ENCODE measurements around the gene NPLOC4.
"Not testable (repeated sequence)": the region's sequence is repeated elsewhere in the genome, so short reads cannot be mapped to it uniquely, and the experiment has no call there.

The NPLOC4 gene

DNA sequence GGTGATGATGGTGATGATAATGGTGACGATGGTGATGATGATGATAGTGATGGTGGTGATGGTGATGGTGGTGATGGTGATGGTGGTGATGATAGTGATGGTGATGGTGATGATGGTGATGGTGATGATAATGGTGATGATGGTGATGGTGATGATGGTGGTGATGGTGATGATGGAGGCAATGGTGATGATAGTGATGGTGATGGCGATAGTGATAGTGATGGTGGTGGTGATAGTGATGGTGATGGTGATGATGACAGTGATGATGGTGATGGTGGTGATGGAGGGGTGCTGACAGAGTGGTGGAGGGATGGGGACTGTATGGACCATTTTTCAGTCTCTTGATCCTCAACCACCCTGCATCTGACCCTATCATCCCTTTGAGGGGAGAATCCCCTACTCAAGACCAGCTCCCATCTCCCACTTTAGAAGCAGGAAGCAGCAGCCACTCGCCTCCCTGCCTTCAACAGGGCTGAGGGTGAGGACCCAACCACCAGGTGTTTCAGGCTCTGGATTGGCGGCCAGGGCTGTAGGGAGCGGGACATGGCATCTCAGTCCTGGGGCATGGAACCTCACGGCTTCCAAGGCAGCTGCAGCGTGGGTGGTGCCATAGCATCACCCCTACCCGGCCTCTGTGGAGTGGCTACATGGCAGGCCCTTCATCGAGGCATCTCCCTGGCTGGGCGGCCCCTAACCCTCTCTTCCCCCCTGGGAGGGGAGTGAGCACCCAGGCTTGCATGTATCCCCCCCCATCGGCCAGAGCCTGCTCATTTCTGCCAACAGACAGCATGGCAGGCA lies 104.2 kb downstream of the NPLOC4 start:
- TF ChIP-seq SPI1 (IDR thresholded peaks at IDR 0.05; ENCODE audit: borderline replicate concordance, low read depth): no peak
- TF ChIP-seq, protein P1, sequence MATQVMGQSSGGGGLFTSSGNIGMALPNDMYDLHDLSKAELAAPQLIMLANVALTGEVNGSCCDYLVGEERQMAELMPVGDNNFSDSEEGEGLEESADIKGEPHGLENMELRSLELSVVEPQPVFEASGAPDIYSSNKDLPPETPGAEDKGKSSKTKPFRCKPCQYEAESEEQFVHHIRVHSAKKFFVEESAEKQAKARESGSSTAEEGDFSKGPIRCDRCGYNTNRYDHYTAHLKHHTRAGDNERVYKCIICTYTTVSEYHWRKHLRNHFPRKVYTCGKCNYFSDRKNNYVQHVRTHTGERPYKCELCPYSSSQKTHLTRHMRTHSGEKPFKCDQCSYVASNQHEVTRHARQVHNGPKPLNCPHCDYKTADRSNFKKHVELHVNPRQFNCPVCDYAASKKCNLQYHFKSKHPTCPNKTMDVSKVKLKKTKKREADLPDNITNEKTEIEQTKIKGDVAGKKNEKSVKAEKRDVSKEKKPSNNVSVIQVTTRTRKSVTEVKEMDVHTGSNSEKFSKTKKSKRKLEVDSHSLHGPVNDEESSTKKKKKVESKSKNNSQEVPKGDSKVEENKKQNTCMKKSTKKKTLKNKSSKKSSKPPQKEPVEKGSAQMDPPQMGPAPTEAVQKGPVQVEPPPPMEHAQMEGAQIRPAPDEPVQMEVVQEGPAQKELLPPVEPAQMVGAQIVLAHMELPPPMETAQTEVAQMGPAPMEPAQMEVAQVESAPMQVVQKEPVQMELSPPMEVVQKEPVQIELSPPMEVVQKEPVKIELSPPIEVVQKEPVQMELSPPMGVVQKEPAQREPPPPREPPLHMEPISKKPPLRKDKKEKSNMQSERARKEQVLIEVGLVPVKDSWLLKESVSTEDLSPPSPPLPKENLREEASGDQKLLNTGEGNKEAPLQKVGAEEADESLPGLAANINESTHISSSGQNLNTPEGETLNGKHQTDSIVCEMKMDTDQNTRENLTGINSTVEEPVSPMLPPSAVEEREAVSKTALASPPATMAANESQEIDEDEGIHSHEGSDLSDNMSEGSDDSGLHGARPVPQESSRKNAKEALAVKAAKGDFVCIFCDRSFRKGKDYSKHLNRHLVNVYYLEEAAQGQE (IDR thresholded peaks at IDR 0.05; ENCODE audit: insufficient replicate concordance, low read depth): no peak
- TF ChIP-seq, protein P2, sequence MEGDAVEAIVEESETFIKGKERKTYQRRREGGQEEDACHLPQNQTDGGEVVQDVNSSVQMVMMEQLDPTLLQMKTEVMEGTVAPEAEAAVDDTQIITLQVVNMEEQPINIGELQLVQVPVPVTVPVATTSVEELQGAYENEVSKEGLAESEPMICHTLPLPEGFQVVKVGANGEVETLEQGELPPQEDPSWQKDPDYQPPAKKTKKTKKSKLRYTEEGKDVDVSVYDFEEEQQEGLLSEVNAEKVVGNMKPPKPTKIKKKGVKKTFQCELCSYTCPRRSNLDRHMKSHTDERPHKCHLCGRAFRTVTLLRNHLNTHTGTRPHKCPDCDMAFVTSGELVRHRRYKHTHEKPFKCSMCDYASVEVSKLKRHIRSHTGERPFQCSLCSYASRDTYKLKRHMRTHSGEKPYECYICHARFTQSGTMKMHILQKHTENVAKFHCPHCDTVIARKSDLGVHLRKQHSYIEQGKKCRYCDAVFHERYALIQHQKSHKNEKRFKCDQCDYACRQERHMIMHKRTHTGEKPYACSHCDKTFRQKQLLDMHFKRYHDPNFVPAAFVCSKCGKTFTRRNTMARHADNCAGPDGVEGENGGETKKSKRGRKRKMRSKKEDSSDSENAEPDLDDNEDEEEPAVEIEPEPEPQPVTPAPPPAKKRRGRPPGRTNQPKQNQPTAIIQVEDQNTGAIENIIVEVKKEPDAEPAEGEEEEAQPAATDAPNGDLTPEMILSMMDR (IDR thresholded peaks at IDR 0.05; ENCODE audit: insufficient read depth, low read length): no peak
- no peak for TF ChIP-seq GABPA (IDR thresholded peaks at IDR 0.05; ENCODE audit: low read depth)
- TF ChIP-seq POLR2AphosphoS5 (IDR thresholded peaks at IDR 0.05; ENCODE audit: low read depth): no peak
- H3K27me3 ChIP-seq (ENCODE audit: insufficient read depth, poor library complexity, severe bottlenecking): peaks cover 14% of the 10 kb centered on the region
- no peak for DNase-seq (ENCODE audit: low read depth in 1 of 2, low spot score in 1 of 2)
- no peak overlapping the region for H3K4me3 ChIP-seq (replicated peaks; ENCODE audit: insufficient read depth, low read length)
- no peak overlapping the region for H3K27ac ChIP-seq (replicated peaks)

DNA sequence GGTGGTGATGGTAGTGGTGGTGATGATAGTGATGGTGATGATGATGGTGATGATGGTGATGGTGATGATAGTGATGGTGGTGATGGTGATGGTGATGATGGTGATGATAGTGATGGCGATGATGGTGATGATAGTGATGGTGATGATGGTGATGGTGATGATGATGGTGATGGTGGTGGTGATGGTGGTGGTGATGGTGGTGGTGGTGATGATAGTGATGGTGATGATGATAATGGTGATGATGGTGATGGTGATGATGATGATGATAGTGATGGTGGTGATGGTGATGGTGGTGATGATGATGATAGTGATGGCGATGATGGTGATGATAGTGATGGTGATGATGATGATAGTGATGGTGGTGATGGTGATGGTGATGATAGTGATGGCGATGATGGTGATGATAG lies 104.9 kb downstream of the NPLOC4 start:
- not testable (repeated sequence) for H3K27me3 ChIP-seq (ENCODE audit: insufficient read depth, poor library complexity, severe bottlenecking); DNase-seq (ENCODE audit: low read depth in 1 of 2, low spot score in 1 of 2); H3K4me3 ChIP-seq (replicated peaks; ENCODE audit: insufficient read depth, low read length); H3K27ac ChIP-seq (replicated peaks)

DNA sequence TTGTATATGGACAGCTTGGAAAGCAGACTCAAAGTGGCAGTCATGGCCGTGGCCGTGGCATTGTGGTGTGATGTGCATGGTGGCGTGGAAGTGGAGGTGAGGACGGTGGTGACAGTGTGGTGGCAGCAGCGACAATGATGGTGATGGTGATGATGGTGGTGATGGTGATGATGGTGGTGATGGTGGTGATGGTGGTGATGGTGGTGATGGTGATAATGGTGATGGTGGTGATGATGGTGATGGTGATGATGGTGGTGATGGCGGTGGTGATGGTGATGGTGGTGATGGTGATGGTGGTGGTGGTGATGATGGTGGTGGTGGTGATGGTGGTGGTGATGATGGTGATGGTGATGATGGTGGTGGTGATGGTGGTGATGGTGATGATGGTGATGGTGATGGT lies 105.9 kb downstream of the NPLOC4 start:
- not testable (repeated sequence) for DNase-seq (ENCODE audit: low read depth in 1 of 2, low spot score in 1 of 2); H3K4me3 ChIP-seq (replicated peaks; ENCODE audit: insufficient read depth, low read length); H3K27ac ChIP-seq (replicated peaks); H3K27me3 ChIP-seq (ENCODE audit: insufficient read depth, poor library complexity, severe bottlenecking)

DNA sequence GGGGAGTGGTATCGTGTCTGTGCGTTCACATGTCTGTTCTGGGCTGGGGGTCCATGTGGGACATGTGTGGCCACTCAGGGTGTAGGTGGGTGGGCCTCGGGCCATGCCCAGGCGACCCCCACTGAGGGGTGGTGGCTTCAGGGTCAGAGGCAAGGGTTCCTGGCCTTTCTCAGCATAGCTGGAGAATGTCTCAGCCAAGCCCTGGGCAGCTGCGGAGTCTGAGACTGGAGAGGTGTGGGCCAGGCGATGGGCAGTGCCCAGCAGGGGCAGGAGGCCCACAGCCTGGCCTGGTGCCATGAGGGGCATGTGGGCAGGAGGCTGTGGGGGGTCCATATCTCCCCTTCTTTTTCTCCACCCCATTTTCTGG lies 107.5 kb downstream of the NPLOC4 start:
- TF ChIP-seq GABPA (IDR thresholded peaks at IDR 0.05; ENCODE audit: low read depth): no peak
- TF ChIP-seq POLR2AphosphoS5 (IDR thresholded peaks at IDR 0.05; ENCODE audit: low read depth): no peak
- TF ChIP-seq, protein P2 (IDR thresholded peaks at IDR 0.05; ENCODE audit: insufficient read depth, low read length): no peak
- TF ChIP-seq SPI1 (IDR thresholded peaks at IDR 0.05; ENCODE audit: borderline replicate concordance, low read depth): no peak
- TF ChIP-seq, protein P1 (IDR thresholded peaks at IDR 0.05; ENCODE audit: insufficient replicate concordance, low read depth): no peak
- DNase-seq (ENCODE audit: low read depth in 1 of 2, low spot score in 1 of 2): no peak
- Histone ChIP-seq H3K27ac (replicated peaks) (no peak overlapping the region), H3K4me3 (replicated peaks; ENCODE audit: insufficient read depth, low read length) (no peak overlapping the region), H3K27me3 (ENCODE audit: insufficient read depth, poor library complexity, severe bottlenecking) (no peaks in the 10 kb centered on the region)

All from HL-60 (cell line).